NT2/D1 (cell line): ENCODE data around the gene ZNF143.

Experiments
- DNase-seq: peaks from one replicate; pipeline ENCODE4 v3.0.0-alpha.2; 2011; ENCODE audit warnings: low read depth, low spot score
- H3K27me3 ChIP-seq: 2 replicates; pipeline ENCODE4 v1.6.0; 2011; ENCODE audit warnings: mild to moderate bottlenecking; ENCODE audit not compliant: insufficient read length, insufficient read depth
- H3K36me3 ChIP-seq: 2 replicates; pipeline ENCODE4 v1.6.1; 2011; ENCODE audit warnings: mild to moderate bottlenecking, low read length, mixed read lengths; ENCODE audit not compliant: insufficient read depth, insufficient read length
- H3K4me1 ChIP-seq: 2 replicates; pipeline ENCODE4 v1.5.1; 2011; ENCODE audit not compliant: insufficient read depth, insufficient read length
- H3K4me3 ChIP-seq: 2 replicates; pipeline ENCODE4 v1.5.1; 2011; ENCODE audit warnings: low read depth; ENCODE audit not compliant: insufficient read length
- H3K9ac ChIP-seq: 2 replicates; pipeline ENCODE4 v1.6.0; 2011; ENCODE audit warnings: low read depth; ENCODE audit not compliant: insufficient read length
- H3K9me3 ChIP-seq: 2 replicates; pipeline ENCODE4 v1.5.1; 2011; ENCODE audit warnings: mild to moderate bottlenecking, low read length; ENCODE audit not compliant: insufficient read depth
- SUZ12 ChIP-seq: IDR thresholded peaks from 2 replicates; pipeline ENCODE4 v1.6.1; 2011; ENCODE audit not compliant: insufficient read length, insufficient read depth; ENCODE audit errors: extremely low read depth
- YY1 ChIP-seq: IDR thresholded peaks from 2 replicates; pipeline ENCODE4 v1.6.1; 2011; ENCODE audit not compliant: insufficient read length, insufficient read depth
- ZNF274 ChIP-seq: IDR thresholded peaks from 2 replicates; pipeline ENCODE4 v1.6.1; 2011; ENCODE audit warnings: mild to moderate bottlenecking, low read depth, low read length

The ZNF143 gene

DNA sequence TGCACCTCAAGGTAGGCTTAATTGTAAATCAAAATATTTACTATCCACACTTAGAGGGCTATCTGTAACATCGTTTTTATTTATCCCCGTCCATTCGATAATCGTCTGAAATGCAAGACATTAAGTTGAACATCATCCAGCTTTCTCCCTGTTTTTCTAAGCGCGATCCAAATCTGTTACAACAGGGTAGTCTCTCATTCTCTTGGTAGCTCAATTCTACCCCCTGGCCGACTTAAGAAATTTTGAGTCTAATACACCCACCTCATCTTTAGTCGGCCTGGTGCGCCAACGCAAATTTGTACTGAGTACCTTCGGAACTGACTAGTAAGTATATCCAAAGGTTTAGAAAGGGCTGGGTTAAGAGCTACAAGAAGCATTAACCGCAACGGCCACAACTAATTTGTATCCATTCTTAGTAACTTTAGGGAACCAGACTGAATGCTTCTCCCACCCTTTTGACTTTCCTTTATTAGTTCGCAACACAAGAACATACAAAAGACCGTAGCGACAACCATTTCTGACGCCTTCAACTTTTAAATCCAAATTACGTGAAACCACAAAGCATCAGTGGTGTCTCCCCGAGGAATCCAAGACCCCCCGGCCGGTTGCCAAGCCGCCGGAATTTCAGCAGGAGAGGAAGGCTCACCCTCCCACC lies 1.0 kb upstream of the ZNF143 start:
- Histone ChIP-seq H3K4me3 (peak overlapping the region; percentile 86), H3K27me3 (no peaks in the 10 kb centered on the region), H3K9me3 (no peaks in the 10 kb centered on the region), H3K36me3 (no peaks in the 10 kb centered on the region), H3K9ac (peak overlapping the region; percentile 98), H3K4me1 (no peaks in the 10 kb centered on the region)
- TF ChIP-seq ZNF274 = no peak
- DNase-seq = peak; percentile 38

DNA sequence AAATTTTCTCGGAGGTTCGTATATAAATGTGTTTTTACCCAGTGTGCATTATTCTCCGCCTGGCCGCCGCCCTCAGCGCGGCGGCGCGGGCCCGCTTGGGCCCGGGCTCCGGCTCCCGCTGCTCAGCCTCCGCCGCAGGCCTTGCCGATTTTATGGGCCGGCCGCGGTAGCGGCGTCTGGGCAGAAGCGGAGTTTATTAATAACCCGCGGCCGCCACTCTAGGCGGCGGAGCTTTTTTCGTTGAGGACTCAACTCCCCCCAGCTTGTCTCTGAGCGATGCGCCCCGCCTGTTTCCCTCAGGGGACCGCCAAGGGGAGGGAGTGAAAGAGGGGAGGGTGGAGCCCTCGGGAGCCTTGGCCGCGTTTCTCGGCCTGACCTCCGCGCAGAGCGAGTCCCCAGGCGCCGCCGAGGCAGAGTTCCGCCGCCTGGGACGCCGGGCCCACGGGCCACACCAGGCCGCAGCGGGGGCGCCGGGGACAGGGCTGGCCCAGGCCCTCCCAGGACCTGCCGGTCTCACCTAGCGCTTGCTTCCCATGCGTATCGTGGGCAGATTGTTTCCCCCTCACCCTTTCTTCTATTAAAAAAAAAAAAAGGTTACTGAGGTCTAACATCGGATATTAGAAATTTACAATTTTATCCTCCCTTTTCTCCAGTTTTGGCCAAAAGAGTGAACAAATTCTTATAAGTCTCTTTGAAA lies 399 bp downstream of the ZNF143 start:
- TF ChIP-seq ZNF274 (no peak), YY1 (no peak)
- Histone ChIP-seq H3K36me3 (no peaks in the 10 kb centered on the region), H3K27me3 (no peaks in the 10 kb centered on the region), H3K4me3 (peak overlapping the region; percentile 79), H3K4me1 (no peaks in the 10 kb centered on the region), H3K9me3 (no peaks in the 10 kb centered on the region), H3K9ac (peak overlapping the region; percentile 93)
- peak; percentile 63 for DNase-seq

DNA sequence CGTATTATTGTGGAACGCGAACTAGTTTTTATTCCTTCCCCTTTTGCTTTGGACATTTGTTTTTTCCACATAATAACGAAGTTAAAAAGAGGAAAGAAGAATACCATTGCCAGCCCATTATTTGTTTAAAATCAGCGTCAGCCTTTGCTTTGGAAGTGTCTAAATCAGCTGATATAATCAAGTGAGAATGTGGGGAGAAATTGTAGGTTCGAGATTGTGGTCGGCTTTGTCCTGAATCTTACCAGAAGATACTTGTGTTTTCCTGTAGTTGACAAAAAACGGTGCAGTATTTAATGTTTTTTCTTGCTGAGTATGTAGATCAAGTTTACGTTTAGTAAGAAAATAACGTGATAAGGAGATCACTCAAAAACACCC lies 935 bp downstream of the ZNF143 start:
- no peak for TF ChIP-seq YY1
- no peak for TF ChIP-seq ZNF274
- TF ChIP-seq SUZ12 = no peak
- H3K9ac ChIP-seq = peak overlapping the region; percentile 93
- no peaks in the 10 kb centered on the region for H3K9me3 ChIP-seq
- no peaks in the 10 kb centered on the region for H3K36me3 ChIP-seq
- no peaks in the 10 kb centered on the region for H3K4me1 ChIP-seq
- H3K27me3 ChIP-seq = no peaks in the 10 kb centered on the region
- H3K4me3 ChIP-seq = peak overlapping the region; percentile 79
- no peak for DNase-seq

DNA sequence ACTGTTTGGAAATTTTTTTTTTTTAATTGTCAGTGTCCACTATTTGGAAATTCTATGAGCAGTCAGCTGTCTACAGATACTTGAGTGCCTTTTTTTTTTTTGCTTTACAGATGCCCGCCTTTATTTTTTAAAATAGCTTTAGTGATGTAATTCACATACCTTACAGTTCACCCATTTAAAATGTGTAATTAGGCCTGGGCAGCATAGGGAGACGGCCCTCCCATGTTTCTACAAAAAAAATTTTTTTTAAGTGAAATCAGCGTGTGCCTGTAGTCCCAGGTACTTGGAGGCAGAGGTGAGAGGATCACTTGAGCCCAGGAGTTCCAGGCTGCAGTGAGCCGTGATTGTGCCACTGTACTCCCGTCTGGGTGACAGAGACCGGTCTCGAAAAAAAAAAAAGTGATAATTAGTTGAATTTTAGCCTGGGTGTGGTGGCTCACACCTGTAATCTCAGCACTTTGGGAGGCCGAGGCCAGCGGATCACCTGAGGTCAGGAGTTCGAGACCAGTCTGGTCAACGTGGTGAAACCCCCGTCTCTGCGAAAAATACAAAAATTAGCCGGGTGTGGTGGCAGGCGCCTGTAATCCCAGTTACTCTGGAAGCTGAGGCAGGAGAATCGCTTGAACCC lies 1.5 kb downstream of the ZNF143 start:
- TF ChIP-seq SUZ12 = no peak
- no peak for TF ChIP-seq ZNF274
- TF ChIP-seq YY1 = no peak
- Histone ChIP-seq H3K9me3 (no peaks in the 10 kb centered on the region), H3K4me3 (peak overlapping the region; percentile 79), H3K36me3 (no peaks in the 10 kb centered on the region), H3K9ac (peak overlapping the region; percentile 93), H3K4me1 (no peaks in the 10 kb centered on the region), H3K27me3 (no peaks in the 10 kb centered on the region)
- DNase-seq = no peak

DNA sequence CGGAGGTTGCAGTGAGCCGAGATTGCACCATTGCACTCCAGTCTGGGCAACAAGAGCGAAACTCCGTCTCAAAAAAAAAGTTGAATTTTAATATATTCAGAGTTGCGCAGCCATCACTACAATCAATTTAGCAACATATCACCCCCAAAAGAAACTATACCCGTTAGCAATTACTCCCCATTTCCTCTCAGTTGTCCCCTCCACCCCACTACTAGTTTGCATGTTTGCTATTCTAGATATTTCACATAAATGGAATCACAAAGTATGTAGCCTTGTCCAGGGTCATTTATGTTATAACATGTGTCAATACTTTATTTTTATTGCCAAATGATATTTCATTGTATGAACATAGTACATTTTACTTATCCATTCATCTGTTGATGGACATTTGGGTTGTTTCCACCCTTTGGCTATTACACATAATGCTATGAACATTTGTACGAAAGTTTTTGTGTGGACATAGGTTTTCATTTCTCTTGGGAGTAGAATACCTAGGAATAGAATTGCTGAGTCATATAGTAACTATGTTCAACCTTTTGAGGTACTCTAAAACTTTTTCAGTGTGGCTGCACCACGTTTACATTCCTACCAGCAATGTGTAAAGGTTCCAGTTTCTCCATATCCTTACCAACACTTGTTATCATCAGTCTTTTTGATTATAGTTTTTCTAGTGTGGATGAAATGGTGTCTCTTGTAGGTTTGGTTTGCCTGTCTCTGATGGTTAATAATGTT lies 2.2 kb downstream of the ZNF143 start:
- H3K36me3 ChIP-seq = no peaks in the 10 kb centered on the region
- no peak overlapping the region for H3K4me3 ChIP-seq
- no peaks in the 10 kb centered on the region for H3K4me1 ChIP-seq
- H3K27me3 ChIP-seq = no peaks in the 10 kb centered on the region
- no peak for TF ChIP-seq YY1
- no peak for TF ChIP-seq ZNF274
- no peak for TF ChIP-seq SUZ12
- no peak for DNase-seq
- no peaks in the 10 kb centered on the region for H3K9me3 ChIP-seq
- H3K9ac ChIP-seq = no peak overlapping the region

DNA sequence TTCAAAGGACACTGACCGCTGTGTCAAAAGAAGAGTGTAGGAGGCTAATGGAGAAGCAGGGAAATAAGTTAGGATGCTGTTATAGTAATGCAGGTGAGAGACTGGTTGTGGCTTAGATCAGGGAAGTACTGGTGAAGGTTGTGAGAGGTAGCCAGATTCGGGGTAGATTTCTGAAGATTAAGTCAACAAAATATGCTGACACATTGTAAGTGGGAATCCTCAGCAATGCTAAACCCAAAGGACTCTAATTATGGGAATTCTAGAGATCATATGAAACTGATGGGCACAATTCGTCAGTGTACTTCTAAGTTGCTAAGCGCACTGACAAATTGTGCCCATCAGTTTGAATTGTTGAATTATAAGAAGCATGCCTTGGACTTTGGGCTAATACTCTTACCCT lies 10.0 kb downstream of the ZNF143 start:
- Histone ChIP-seq H3K4me3 (no peak overlapping the region), H3K36me3 (peaks cover 37% of the 10 kb centered on the region), H3K27me3 (no peaks in the 10 kb centered on the region), H3K9me3 (no peaks in the 10 kb centered on the region), H3K4me1 (no peaks in the 10 kb centered on the region), H3K9ac (no peak overlapping the region)
- no peak for DNase-seq
- TF ChIP-seq ZNF274 (no peak), YY1 (no peak), SUZ12 (no peak)

DNA sequence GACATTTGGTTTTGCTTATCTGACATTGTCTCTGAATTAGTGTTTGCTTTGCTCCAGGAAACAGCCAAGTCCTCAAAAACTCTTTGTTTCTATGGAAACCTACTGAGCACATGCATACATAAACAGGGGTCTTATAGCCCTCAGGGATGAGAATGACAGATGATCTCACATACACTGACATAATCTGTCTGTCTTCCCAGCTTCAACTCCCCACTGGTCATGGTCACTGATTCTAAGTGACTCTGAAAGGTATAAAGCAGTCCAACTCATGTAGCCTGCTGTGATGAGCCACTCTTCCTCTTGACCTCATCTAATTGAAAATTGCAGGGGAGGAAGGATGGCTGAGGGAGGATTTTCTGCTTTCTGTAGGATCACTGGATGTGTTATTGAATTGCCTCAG lies 12.6 kb downstream of the ZNF143 start:
- no peaks in the 10 kb centered on the region for H3K27me3 ChIP-seq
- H3K9me3 ChIP-seq = no peaks in the 10 kb centered on the region
- H3K4me1 ChIP-seq = no peaks in the 10 kb centered on the region
- peaks cover 48% of the 10 kb centered on the region for H3K36me3 ChIP-seq
- H3K9ac ChIP-seq = no peak overlapping the region
- no peak overlapping the region for H3K4me3 ChIP-seq
- no peak for DNase-seq
- TF ChIP-seq SUZ12 = no peak
- TF ChIP-seq ZNF274 = no peak
- no peak for TF ChIP-seq YY1
